NCI-H146 treated with DMSO at 0.1 percent for 48 hours (cell line): ENCODE data around the gene MLN.
A peak's percentile ranks its signal among the peaks of the same experiment; 100 is the strongest.

Experiments
- DNase-seq: peaks from one replicate; lab custom pipeline; 2025; ENCODE audit not compliant: unreplicated experiment; lab: John Stamatoyannopoulos, UW

Gene MLN

GRCh38 chr6:33803571-33804053 lies at the start of gene MLN:
Gene MLN, minus strand, starts transcription at chr6:33804003. Its CDS starts 2,840 bp downstream, at chr6:33801163.
- no peak for DNase-seq

GRCh38 chr6:33853026-33853425 lies 49.2 kb upstream of the MLN start:
- DNase-seq = no peak

GRCh38 chr6:33851959-33852358 lies 48.2 kb upstream of the MLN start:
- peak; percentile 32 for DNase-seq

GRCh38 chr6:33850869-33851541 lies 47.2 kb upstream of the MLN start:
- DNase-seq = peak; percentile 84

GRCh38 chr6:33850296-33850695 lies 46.5 kb upstream of the MLN start:
- no peak for DNase-seq

GRCh38 chr6:33849500-33850075 lies 45.8 kb upstream of the MLN start:
- no peak for DNase-seq

- no peak for DNase-seq
These were observed 44.7 kb upstream of the MLN start for GRCh38 chr6:33848484-33848883.

- no peak for DNase-seq
These were observed 44.1 kb upstream of the MLN start for GRCh38 chr6:33847867-33848266.

- no peak for DNase-seq
These were observed 43.3 kb upstream of the MLN start for GRCh38 chr6:33847078-33847477.

GRCh38 chr6:33846226-33846625 lies 42.4 kb upstream of the MLN start:
- DNase-seq = peak; percentile 5

- no peak for DNase-seq
These were observed 41.4 kb upstream of the MLN start for GRCh38 chr6:33845031-33845745.

GRCh38 chr6:33843131-33844121 lies 39.6 kb upstream of the MLN start:
- no peak for DNase-seq

GRCh38 chr6:33841868-33842267 lies 38.1 kb upstream of the MLN start:
- no peak for DNase-seq

GRCh38 chr6:33841070-33841469 lies 37.3 kb upstream of the MLN start:
- no peak for DNase-seq

- no peak for DNase-seq
These were observed 36.5 kb upstream of the MLN start for GRCh38 chr6:33840048-33840926.

- DNase-seq = no peak
These were observed 35.7 kb upstream of the MLN start for GRCh38 chr6:33839399-33840047.

- no peak for DNase-seq
These were observed 35.2 kb upstream of the MLN start for GRCh38 chr6:33838983-33839382.

GRCh38 chr6:33837971-33838665 lies 34.3 kb upstream of the MLN start:
- no peak for DNase-seq
